ENCODE data around the gene ANKRD24. TPM values are rescaled to one million over a fixed set of nuclear protein-coding genes. Genes with fewer than 3 reads are reported as not detected.

ANKRD24 gene
- total and polyA plus RNA-seq, 9 donors, result 0.45 to 1.3 (median 1.2) TPM

DNA sequence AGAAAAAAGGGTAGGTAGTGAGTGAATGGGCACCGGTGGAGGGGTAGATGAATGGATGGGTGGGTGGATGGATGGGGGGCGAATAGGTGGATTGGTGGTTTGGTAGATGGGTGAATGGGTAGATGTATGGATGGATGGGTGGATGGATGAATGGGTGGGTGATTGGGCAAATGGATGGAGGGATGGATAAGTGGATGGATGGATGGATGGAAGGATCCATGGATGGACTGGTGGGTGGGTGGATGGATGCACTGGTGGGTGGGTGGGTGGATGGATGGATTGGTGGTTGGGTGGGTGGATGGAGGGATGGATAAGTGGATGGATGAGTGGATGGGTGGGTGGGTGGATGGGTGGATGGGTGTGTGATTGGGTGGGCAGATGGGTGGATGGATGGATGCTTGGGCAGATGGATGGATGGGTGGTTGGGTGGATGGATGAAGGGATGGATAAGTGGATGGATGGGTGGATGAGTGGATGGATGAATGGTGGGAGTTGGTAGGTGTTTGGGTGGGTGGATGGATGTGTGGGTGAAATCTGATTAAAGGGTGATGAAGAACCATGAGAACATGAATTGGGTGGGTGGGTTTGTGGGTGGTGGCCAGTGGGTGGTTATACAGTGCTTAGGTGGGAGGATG, 2.3 kb downstream of the ANKRD24 start:
- intact Hi-C loops (cut with DNase I), result no loop called here
- Histone ChIP-seq H3K4me1 (ENCODE audit: insufficient read depth) (peaks cover 9% of the 10 kb centered on the region), H3K36me3 (no peaks in the 10 kb centered on the region), H3K27me3 (no peaks in the 10 kb centered on the region), H3K27ac (no peak overlapping the region), H3K4me3 (no peak overlapping the region), H3K9me3 (no peaks in the 10 kb centered on the region)
- TF ChIP-seq EP300 (IDR thresholded peaks at IDR 0.05) (no peak), POLR2A (IDR thresholded peaks at IDR 0.05) (no peak)
- TF ChIP-seq, protein P1, sequence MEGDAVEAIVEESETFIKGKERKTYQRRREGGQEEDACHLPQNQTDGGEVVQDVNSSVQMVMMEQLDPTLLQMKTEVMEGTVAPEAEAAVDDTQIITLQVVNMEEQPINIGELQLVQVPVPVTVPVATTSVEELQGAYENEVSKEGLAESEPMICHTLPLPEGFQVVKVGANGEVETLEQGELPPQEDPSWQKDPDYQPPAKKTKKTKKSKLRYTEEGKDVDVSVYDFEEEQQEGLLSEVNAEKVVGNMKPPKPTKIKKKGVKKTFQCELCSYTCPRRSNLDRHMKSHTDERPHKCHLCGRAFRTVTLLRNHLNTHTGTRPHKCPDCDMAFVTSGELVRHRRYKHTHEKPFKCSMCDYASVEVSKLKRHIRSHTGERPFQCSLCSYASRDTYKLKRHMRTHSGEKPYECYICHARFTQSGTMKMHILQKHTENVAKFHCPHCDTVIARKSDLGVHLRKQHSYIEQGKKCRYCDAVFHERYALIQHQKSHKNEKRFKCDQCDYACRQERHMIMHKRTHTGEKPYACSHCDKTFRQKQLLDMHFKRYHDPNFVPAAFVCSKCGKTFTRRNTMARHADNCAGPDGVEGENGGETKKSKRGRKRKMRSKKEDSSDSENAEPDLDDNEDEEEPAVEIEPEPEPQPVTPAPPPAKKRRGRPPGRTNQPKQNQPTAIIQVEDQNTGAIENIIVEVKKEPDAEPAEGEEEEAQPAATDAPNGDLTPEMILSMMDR (IDR thresholded peaks at IDR 0.05), result no peak
- DNase-seq, result no peak
- 89 to 96% (median 92%) methylated on average over 2 of the region's 2 CpGs for WGBS, 3 donors

DNA sequence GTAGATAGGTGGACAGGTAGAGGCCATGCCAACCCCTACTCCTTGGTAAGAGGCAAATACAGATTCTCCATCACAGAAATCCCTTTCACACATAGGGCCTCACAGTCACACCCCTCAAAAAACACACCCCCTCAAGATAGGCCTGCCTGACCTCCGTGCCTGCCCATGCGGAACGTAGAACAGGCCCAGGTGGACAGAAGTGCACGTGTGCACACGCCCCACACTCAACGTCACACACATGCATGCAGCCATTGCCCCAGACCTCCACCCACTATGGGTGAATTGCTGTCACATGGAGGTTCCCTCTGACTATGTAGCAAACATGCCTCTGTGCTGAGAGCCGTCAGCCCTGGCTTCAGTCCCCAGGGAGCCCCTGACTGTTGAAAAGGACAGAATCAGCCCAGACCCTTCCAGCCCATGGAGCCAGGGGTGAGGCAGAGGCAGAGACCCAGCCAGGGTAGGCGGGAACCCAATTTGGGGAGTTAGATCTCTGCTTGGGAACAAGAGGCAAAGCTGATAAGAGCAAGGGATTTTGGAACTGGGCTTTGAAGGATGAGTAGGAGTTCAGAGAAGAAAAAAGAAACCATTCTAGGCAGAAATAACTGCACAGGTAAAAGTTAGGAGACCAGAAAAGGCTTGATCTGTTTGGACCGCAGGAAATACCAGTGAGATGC, 3.1 kb downstream of the ANKRD24 start:
- intact Hi-C loops (cut with DNase I), result no loop called here
- Histone ChIP-seq H3K4me1 (ENCODE audit: insufficient read depth) (peaks cover 9% of the 10 kb centered on the region), H3K9me3 (no peaks in the 10 kb centered on the region), H3K27ac (no peak overlapping the region), H3K36me3 (no peaks in the 10 kb centered on the region), H3K4me3 (no peak overlapping the region), H3K27me3 (no peaks in the 10 kb centered on the region)
- DNase-seq, result no peak
- TF ChIP-seq, protein P1 (IDR thresholded peaks at IDR 0.05), result no peak
- no peak for TF ChIP-seq EP300 (IDR thresholded peaks at IDR 0.05)
- no peak for TF ChIP-seq POLR2A (IDR thresholded peaks at IDR 0.05)
- 44 to 61% (median 51%) methylated on average over 9 of the region's 9 CpGs for WGBS, 3 donors

DNA sequence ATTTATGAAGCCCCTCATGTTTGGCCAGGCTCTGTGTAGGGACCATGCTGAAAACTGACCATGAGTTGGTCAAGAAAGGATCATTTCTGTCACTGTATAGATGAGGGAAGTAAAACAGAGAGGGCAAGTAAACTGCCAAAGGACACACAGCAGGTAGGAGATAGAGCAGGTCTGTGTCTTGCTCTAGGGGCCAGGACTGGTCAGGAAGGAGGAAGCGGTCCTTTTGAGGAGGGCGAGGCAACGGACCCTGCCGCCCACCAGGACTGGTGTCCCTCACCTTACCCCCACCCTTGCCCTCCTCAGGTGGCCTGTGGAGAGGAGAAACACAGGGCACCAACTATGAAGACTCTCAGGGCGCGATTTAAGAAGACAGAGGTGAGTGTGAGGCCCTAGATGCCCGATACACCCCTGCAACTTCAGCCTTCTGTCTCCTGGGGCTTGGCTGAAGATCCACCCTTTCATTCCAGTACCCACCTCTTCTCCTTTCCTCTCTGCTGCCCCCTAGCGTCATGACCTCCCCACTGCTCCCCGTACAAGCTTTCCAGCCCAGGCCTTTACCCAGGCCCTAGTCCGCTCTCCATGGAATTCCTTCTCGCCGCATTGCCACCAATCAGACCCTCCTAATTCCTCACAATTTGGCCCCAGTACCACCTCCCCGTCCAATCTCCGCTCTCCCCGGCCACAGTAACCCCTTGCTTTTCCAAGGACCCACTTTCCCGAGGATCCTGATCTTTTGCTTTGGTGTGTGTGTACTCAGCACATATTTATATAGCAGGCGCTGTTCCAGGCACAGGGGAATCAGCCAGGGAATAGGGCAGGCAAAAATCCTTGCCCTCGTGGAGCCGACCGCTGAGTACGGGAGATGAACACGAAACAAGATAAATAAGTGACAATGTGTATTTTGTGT, 3.9 kb downstream of the ANKRD24 start:
- Histone ChIP-seq H3K36me3 (no peaks in the 10 kb centered on the region), H3K4me1 (ENCODE audit: insufficient read depth) (peaks cover 9% of the 10 kb centered on the region), H3K4me3 (no peak overlapping the region), H3K9me3 (no peaks in the 10 kb centered on the region), H3K27me3 (no peaks in the 10 kb centered on the region), H3K27ac (no peak overlapping the region)
- TF ChIP-seq, protein P1 (IDR thresholded peaks at IDR 0.05), result no peak
- TF ChIP-seq POLR2A (IDR thresholded peaks at IDR 0.05) (no peak), EP300 (IDR thresholded peaks at IDR 0.05) (no peak)
- intact Hi-C loops (cut with DNase I), result no loop called here
- DNase-seq, result peak in 4 of 5 donors; percentile 51 to 56 (median 52)
- 28 to 35% (median 30%) methylated on average over 22 of the region's 22 CpGs for WGBS, 3 donors

DNA sequence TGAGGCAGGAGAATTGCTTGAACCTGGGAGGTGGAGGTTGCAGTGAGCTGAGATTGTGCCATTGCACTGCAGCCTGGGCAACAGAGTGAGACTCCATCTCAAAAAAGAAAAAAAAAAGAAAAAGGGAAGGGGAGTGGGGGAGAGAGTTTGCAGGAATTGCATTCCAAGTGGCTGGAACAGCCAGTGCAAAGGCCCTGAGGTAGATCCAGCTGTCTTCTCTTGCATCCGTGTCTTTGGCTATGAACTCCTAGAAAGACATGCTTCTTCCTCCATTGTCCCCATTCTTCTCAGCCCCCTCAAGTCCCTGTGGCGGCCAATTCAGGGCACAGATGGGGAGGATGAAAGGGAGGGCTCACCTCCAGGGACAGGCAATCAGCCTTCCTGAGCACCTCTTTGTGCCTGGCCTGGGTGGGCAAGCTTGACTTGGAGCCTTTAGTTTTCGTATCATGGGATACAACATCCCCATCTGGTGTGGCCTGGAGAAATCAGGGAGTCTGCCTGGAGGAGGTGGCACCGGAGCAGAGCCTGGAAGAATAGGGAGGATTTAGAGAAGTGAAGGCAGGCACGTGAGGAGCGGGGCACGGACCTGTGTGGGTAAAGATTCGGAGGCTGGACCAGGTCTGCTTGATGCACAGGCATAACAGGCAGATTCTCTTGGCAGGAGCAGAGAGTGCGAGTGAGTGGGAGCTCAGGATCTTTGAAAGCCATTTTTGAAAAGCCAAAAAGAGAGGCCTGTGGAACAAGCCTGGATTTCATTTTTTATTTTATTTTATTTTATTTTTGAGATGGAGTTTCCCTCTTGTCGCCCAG, 5.0 kb downstream of the ANKRD24 start:
- Histone ChIP-seq H3K4me1 (ENCODE audit: insufficient read depth) (peaks cover 4% of the 10 kb centered on the region), H3K9me3 (no peaks in the 10 kb centered on the region), H3K36me3 (no peaks in the 10 kb centered on the region), H3K27ac (no peak overlapping the region), H3K27me3 (no peaks in the 10 kb centered on the region), H3K4me3 (no peak overlapping the region)
- TF ChIP-seq EP300 (IDR thresholded peaks at IDR 0.05) (no peak), POLR2A (IDR thresholded peaks at IDR 0.05) (no peak)
- TF ChIP-seq, protein P1 (IDR thresholded peaks at IDR 0.05), result no peak
- no peak for DNase-seq
- intact Hi-C loops (cut with DNase I), result no loop called here
- 86 to 88% (median 87%) methylated on average over 10 of the region's 10 CpGs for WGBS, 3 donors

All from ovary (tissue), 9 donors.